GM20431 (cell line): ENCODE measurements around the gene PEMT.
"Not testable (repeated sequence)": the region's sequence is repeated elsewhere in the genome, so short reads cannot be mapped to it uniquely, and the experiment has no call there.

Experiments used
- in situ Hi-C: fragments of 300-500 bp; cut with MseI, MboI; formaldehyde crosslinking; loops from one replicate; pipeline ENCODE4 v1.15.0; 2020; ENCODE audit warnings: low sequenced_read_pairs; ENCODE audit not compliant: unreplicated experiment

Gene PEMT

GRCh38 chr17:17591355-17592298 lies at the start of gene PEMT:
Gene PEMT (minus strand): TSS chr17:17591708. CDS start chr17:17591626, 82 bp downstream.
- in situ Hi-C loops = no loop called here

GRCh38 chr17:17639661-17640270 lies 48.3 kb upstream of the PEMT start:
- in situ Hi-C loops = loop anchor here (10.0 kb wide), 2 partner anchors 135 to 285 kb away; no protein-coding TSS in a partner anchor

GRCh38 chr17:17638467-17638866 lies 47.0 kb upstream of the PEMT start:
- in situ Hi-C loops = no loop called here

GRCh38 chr17:17636272-17636885 lies 44.9 kb upstream of the PEMT start:
- in situ Hi-C loops = no loop called here

- in situ Hi-C loops = not testable (repeated sequence)
Observed at GRCh38 chr17:17635537-17636271, 44.2 kb upstream of the PEMT start.

- in situ Hi-C loops = no loop called here
Observed at GRCh38 chr17:17635126-17635525, 43.6 kb upstream of the PEMT start.

GRCh38 chr17:17633310-17633709 lies 41.8 kb upstream of the PEMT start:
- in situ Hi-C loops = no loop called here

- in situ Hi-C loops = not testable (repeated sequence)
Observed at GRCh38 chr17:17632690-17633089, 41.2 kb upstream of the PEMT start.

- in situ Hi-C loops = no loop called here
Observed at GRCh38 chr17:17628388-17629008, 37.0 kb upstream of the PEMT start.

GRCh38 chr17:17626840-17627239 lies 35.3 kb upstream of the PEMT start:
- in situ Hi-C loops = no loop called here

- in situ Hi-C loops = no loop called here
Observed at GRCh38 chr17:17626151-17626805, 34.8 kb upstream of the PEMT start.

- in situ Hi-C loops = no loop called here
Observed at GRCh38 chr17:17624741-17625140, 33.2 kb upstream of the PEMT start.

- in situ Hi-C loops = no loop called here
Observed at GRCh38 chr17:17623904-17624303, 32.4 kb upstream of the PEMT start.

- in situ Hi-C loops = no loop called here
Observed at GRCh38 chr17:17621254-17621653, 29.7 kb upstream of the PEMT start.

GRCh38 chr17:17613708-17614114 lies 22.2 kb upstream of the PEMT start:
- in situ Hi-C loops = no loop called here

GRCh38 chr17:17612085-17613022 lies 20.8 kb upstream of the PEMT start:
- in situ Hi-C loops = no loop called here

GRCh38 chr17:17609121-17609520 lies 17.6 kb upstream of the PEMT start:
- in situ Hi-C loops = no loop called here

GRCh38 chr17:17606416-17607000 lies 15.0 kb upstream of the PEMT start:
- in situ Hi-C loops = no loop called here
